ENCODE data around the gene TEAD3.

TEAD3 gene

GRCh38 chr6:35427851-35428321 lies 69.0 kb downstream of the TEAD3 start:
- in situ Hi-C loops (cut with MboI; ENCODE audit: low sequenced_read_pairs), result no loop called here

DNA sequence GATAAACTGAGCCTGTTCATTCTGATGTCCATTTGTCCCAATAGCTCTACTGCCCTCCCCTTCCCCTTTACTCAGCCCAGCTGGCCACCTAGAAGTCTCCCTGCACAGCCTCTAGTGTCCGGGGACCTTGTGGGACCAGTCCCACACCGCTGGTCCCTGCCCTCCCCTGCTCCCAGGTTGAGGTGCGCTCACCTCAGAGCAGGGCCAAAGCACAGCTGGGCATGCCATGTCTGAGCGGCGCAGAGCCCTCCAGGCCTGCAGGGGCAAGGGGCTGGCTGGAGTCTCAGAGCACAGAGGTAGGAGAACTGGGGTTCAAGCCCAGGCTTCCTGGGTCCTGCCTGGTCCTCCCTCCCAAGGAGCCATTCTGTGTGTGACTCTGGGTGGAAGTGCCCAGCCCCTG lies 69.4 kb downstream of the TEAD3 start:
- in situ Hi-C loops (cut with MboI; ENCODE audit: low sequenced_read_pairs), result no loop called here

GRCh38 chr6:35426074-35426473 lies 70.8 kb downstream of the TEAD3 start:
- in situ Hi-C loops (cut with MboI; ENCODE audit: low sequenced_read_pairs), result no loop called here

DNA sequence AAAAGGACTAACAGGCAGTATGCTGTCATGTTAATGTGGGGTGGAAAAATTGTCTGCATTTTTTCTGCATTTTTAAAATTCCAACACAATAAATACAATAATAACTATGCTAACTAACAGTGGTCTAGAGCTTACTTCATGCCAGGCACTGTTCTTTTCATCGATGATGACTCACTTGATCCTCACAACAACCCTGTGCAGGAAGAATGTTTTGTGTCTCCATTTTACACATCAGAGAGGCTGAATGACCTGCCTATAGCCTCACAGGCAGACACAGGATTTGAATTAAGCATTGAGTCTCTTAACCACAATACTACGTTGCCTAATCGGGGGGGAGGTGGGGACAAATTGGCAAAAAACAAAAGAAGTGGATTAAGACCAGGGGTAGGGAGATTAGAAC lies 71.6 kb downstream of the TEAD3 start:
- in situ Hi-C loops (cut with MboI; ENCODE audit: low sequenced_read_pairs), result no loop called here
